K562 (cell line): ENCODE measurements around the gene FCRLA. TPM values are rescaled to one million over a fixed set of nuclear protein-coding genes. Genes with fewer than 3 reads are reported as not detected.

Experiments used
- ATAC-seq: fragments of 200-7000 bp; cut with Tn5 transposase; 3 replicates; pipeline ENCODE4 v1.9.1; 2020; ENCODE audit warnings: moderate library complexity
- BruUV-seq: library from RNA; stranded (reverse); fragments of 400-500 nt; replicated peaks from 2 replicates; lab custom pipeline; 2021; lab: Mats Ljungman, UMichigan
- CTCF ChIA-PET: fragments of 300-600 bp; formaldehyde crosslinking; extraction: SDS; loops from one replicate; lab custom pipeline; 2021; ENCODE audit warnings: low intra/inter-chr PET ratio; lab: Yijun Ruan, JAX
- POLR2A ChIA-PET: fragments of 300-600, 350-650 bp; sonication (Branson Sonifier 250); formaldehyde crosslinking; extraction: SDS; loops from one replicate; lab custom pipeline; 2021; ENCODE audit warnings: antibody characterized with exemption, inconsistent platforms; lab: Yijun Ruan, JAX
- DNase-seq, 4 experiments: peaks; one replicate each; pipeline versions ENCODE4 v3.0.0 to v3.0.0-alpha.2; 2011 to 2018; ENCODE audit warnings: low spot score in 3 of 4, mixed read lengths in 3 of 4; ENCODE audit errors: extremely low read depth in 1 of 4
- FAIRE-seq: peaks from 2 replicates; lab custom pipeline; 2011; peaks lifted over from hg19 to GRCh38; lab: Jason Lieb, UNC
- H2AFZ ChIP-seq: 2 replicates; pipeline ENCODE4 v1.6.0; 2011; ENCODE audit warnings: low read depth, low read length, control low read depth, inconsistent platforms
- H3K27ac ChIP-seq: fragments of 200-600 bp; 3 replicates; pipeline ENCODE4 v1.8.0; 2011; ENCODE audit warnings: low read depth, mild to moderate bottlenecking, control low read depth, inconsistent platforms, low read length, moderate library complexity, mixed read lengths; ENCODE audit errors: extremely low read depth
- H3K27me3 ChIP-seq, 2 experiments: fragments of 300-600 bp in 1 of 2; 2 replicates in 1 of 2; 3 replicates in 1 of 2; pipeline versions ENCODE4 v1.6.0 to v1.8.0; 2011; ENCODE audit warnings: inconsistent platforms in 2 of 2, low read length in 2 of 2, mild to moderate bottlenecking in 1 of 2, mixed read lengths in 1 of 2, moderate library complexity in 1 of 2; ENCODE audit not compliant: control insufficient read depth in 2 of 2, insufficient read depth in 2 of 2
- H3K36me3 ChIP-seq: fragments of 300-600 bp; 3 replicates; pipeline ENCODE4 v1.8.0; 2011; ENCODE audit warnings: mild to moderate bottlenecking, low read length, inconsistent platforms; ENCODE audit not compliant: control insufficient read depth, insufficient read depth
- H3K4me1 ChIP-seq, 2 experiments: fragments of 200-600 bp in 1 of 2; replicated peaks in 1 of 2; 2 replicates in 1 of 2; 3 replicates in 1 of 2; pipeline versions ENCODE4 v1.5.1 to v1.8.0; 2011; ENCODE audit warnings: inconsistent platforms in 2 of 2, low read length in 2 of 2, mild to moderate bottlenecking in 1 of 2, mixed read lengths in 1 of 2, moderate library complexity in 1 of 2; ENCODE audit not compliant: control insufficient read depth in 2 of 2, insufficient read depth in 2 of 2
- H3K4me2 ChIP-seq: 2 replicates; pipeline ENCODE4 v1.6.1; 2011; ENCODE audit warnings: low read length, control low read depth, inconsistent platforms, mixed read lengths; ENCODE audit not compliant: insufficient read depth
- H3K4me3 ChIP-seq: fragments of 200-600 bp; sonication (generic), shearing (Covaris generic); 2 replicates; pipeline ENCODE4 v1.5.1; 2016; ENCODE audit warnings: control low read depth, inconsistent platforms
- H3K79me2 ChIP-seq: fragments of 200-600 bp; 3 replicates; pipeline ENCODE4 v1.8.0; 2011; ENCODE audit warnings: low read length, inconsistent platforms; ENCODE audit not compliant: control insufficient read depth, insufficient read depth
- H3K9ac ChIP-seq, 2 experiments: 2 replicates each; pipeline versions ENCODE4 v1.6.0 to v1.6.1; 2011; ENCODE audit warnings: low read depth in 2 of 2, low read length in 2 of 2, control low read depth in 1 of 2, inconsistent platforms in 1 of 2, mild to moderate bottlenecking in 1 of 2, mixed read lengths in 1 of 2; ENCODE audit not compliant: insufficient read depth in 1 of 2
- H3K9me1 ChIP-seq: one replicate; pipeline ENCODE4 v1.6.0; 2011; ENCODE audit warnings: inconsistent platforms, mild to moderate bottlenecking, low read length, moderate library complexity; ENCODE audit not compliant: control insufficient read depth, insufficient read depth
- H3K9me3 ChIP-seq: replicated peaks from 2 replicates; pipeline ENCODE4 v1.5.1; 2011; ENCODE audit warnings: low read depth, low read length, inconsistent platforms; ENCODE audit not compliant: control insufficient read depth, insufficient read depth
- H4K20me1 ChIP-seq: replicated peaks from 2 replicates; pipeline ENCODE4 v1.6.1; 2011; ENCODE audit warnings: low read length, inconsistent platforms, mixed read lengths; ENCODE audit not compliant: control insufficient read depth, insufficient read depth
- ARID1B ChIP-seq: fragments of 450-650 bp; IDR thresholded peaks from 2 replicates; pipeline ENCODE4 v1.6.1; 2016; ENCODE audit warnings: antibody characterized with exemption, mild to moderate bottlenecking, inconsistent platforms
- ATF3 ChIP-seq, 2 experiments: fragments of 450-650 bp in 1 of 2; sonication (generic) in 1 of 2; formaldehyde crosslinking in 1 of 2; IDR thresholded peaks in 1 of 2; conservative IDR thresholded peaks in 1 of 2; 2 replicates each; pipeline versions ENCODE4 v1.6.1 to v1.8.1; 2016 to 2023; ENCODE audit warnings: mild to moderate bottlenecking in 2 of 2, moderate library complexity in 2 of 2, inconsistent platforms in 1 of 2, missing genetic modification reagents in 1 of 2
- DPF2 ChIP-seq: fragments of 450-650 bp; IDR thresholded peaks from 2 replicates; pipeline ENCODE4 v1.6.1; 2016
- GATAD2B ChIP-seq: fragments of 450-650 bp; IDR thresholded peaks from 2 replicates; pipeline ENCODE4 v1.6.1; 2017; ENCODE audit warnings: mild to moderate bottlenecking, borderline replicate concordance
- HMBOX1 ChIP-seq: sonication (generic); IDR thresholded peaks from 2 replicates; pipeline ENCODE4 v1.6.1; 2016
- LARP7 ChIP-seq: fragments of 450-650 bp; IDR thresholded peaks from 2 replicates; pipeline ENCODE4 v1.6.1; 2016
- MLX ChIP-seq, 2 experiments: fragments of 450-650 bp in 1 of 2; sonication (generic) in 1 of 2; formaldehyde crosslinking; conservative IDR thresholded peaks; 2 replicates each; pipeline versions ENCODE4 v1.4.0 to v1.8.1; 2020 to 2022; ENCODE audit warnings: mild to moderate bottlenecking in 1 of 2, missing genetic modification reagents in 1 of 2
- PKNOX1 ChIP-seq: fragments of 450-650 bp; IDR thresholded peaks from 2 replicates; pipeline ENCODE4 v1.6.1; 2016
- POLR3A ChIP-seq: IDR thresholded peaks from 2 replicates; pipeline ENCODE4 v1.6.1; 2011; ENCODE audit warnings: borderline replicate concordance, mild to moderate bottlenecking, moderate library complexity; ENCODE audit not compliant: insufficient read length, insufficient read depth; ENCODE audit errors: extremely low read depth
- RFX5 ChIP-seq: IDR thresholded peaks from 2 replicates; pipeline ENCODE4 v1.6.1; 2011; ENCODE audit warnings: low read depth, mild to moderate bottlenecking, improper control_type of control experiment, low read length
- SMAD2 ChIP-seq: fragments of 150-350 bp; IDR thresholded peaks from 2 replicates; pipeline ENCODE4 v1.6.1; 2014; ENCODE audit warnings: low read depth, mild to moderate bottlenecking, low read length
- TCF7L2 ChIP-seq: fragments of 150-350 bp; IDR thresholded peaks from 2 replicates; pipeline ENCODE4 v1.6.1; 2016; ENCODE audit warnings: low read depth, mild to moderate bottlenecking, low read length, moderate library complexity
- WGBS: fragments of 100-300 bp; shearing (Covaris generic); methylation state at CpG from one replicate; pipeline ENCODE4 v1.1.6; 2016; ENCODE audit warnings: low coverage, mixed read lengths; ENCODE audit not compliant: insufficient coverage; ENCODE audit errors: missing lambda C conversion rate; 5-methylcytosine and 5-hydroxymethylcytosine counted together
- in situ Hi-C: fragments of 300-500 bp; cut with MboI; formaldehyde crosslinking; loops from 4 replicates; pipeline ENCODE4 v1.15.0; 2018; ENCODE audit warnings: inconsistent platforms, mixed read lengths
- intact Hi-C: fragments of 100-400 bp; cut with micrococcal nuclease; formaldehyde crosslinking; loops from 2 replicates; pipeline ENCODE4 v1.14.2; 2022
- polyA plus RNA-seq, 8 experiments: library from polyadenylated mRNA; depleted of rRNA in 4 of 8; stranded (reverse) in 5 of 8; unstranded in 3 of 8; fragments of >200 nt; fragmentation: Nextera tagmentation in 2 of 8; fragmentation: Illumina TruSeq in 1 of 8; extraction: Ambion mirVana in 2 of 8; extraction: Trizol in 1 of 8; gene quantifications; 2 replicates each; pipeline versions ENCODE4 v1.2.1 to v1.2.3, GENCODE V29; 2011 to 2014; ENCODE audit warnings: inconsistent platforms in 1 of 8, missing spikeins in 1 of 8
- total RNA-seq, 7 experiments: library from RNA; depleted of rRNA in 6 of 7; stranded (reverse); fragments of >200 nt in 6 of 7; fragmentation: Illumina TruSeq in 2 of 7; extraction: Trizol in 2 of 7; gene quantifications; 2 replicates each; pipeline versions ENCODE4 v1.2.1 to v1.2.3, GENCODE V29; 2011 to 2021; ENCODE audit warnings: low replicate concordance in 1 of 7
- TF ChIP-seq, protein P1 (sequence below): fragments of 450-650 bp; IDR thresholded peaks from 2 replicates; pipeline ENCODE4 v1.6.1; 2016; ENCODE audit warnings: antibody characterized with exemption
- TF ChIP-seq, protein P2 (sequence below): fragments of 250-450 bp; sonication (Bioruptor Pico); IDR thresholded peaks from 2 replicates; pipeline ENCODE4 v1.5.1; 2021; ENCODE audit warnings: mild to moderate bottlenecking

Gene FCRLA
- total and polyA plus RNA-seq, 9 of the 15 experiments (the other 6 are each of a cell fraction or from before 2014, with no cell fraction given), result 0.09 to 0.84 (median 0.44) TPM

GRCh38 chr1:161721738-161722343, 14.8 kb downstream of the FCRLA start:
- ChIA-PET CTCF (interaction anchor here (1.2 kb wide), 1 partner anchor 12 kb away, joined by 3 read pairs; no protein-coding TSS in a partner anchor), POLR2A (interaction anchor here (0.7 to 1.7 kb wide), 4 partner anchors 10 to 216 kb away, joined by 3 to 4 read pairs (median 4); partner anchors contain the start of genes FCGR2A and FCRLA)
- Histone ChIP-seq H3K27ac (peak overlapping the region; percentile 70), H3K4me1 (peaks cover 38 to 45% of the 10 kb centered on the region in 2 experiments), H3K4me2 (peak overlapping the region; percentile 28), H3K36me3 (no peaks in the 10 kb centered on the region), H3K9me3 (no peaks in the 10 kb centered on the region), H2AFZ (peak overlapping the region; percentile 75), H4K20me1 (no peaks in the 10 kb centered on the region), H3K27me3 (no peaks in the 10 kb centered on the region), H3K9me1 (no peaks in the 10 kb centered on the region), H3K79me2 (peaks cover 14% of the 10 kb centered on the region), H3K9ac (peak overlapping the region; percentile 18 to 30; a peak in 3 of 4 replicates), H3K4me3 (no peak overlapping the region)
- ATAC-seq, result peak; percentile 68
- peak; percentile 95 for FAIRE-seq
- peak; percentile 67 to 88 (median 74) for DNase-seq
- 4% methylated on average over 8 of the region's 8 CpGs for WGBS
- no TSS peak for BruUV-seq
- in situ Hi-C loops, result no loop called here
- intact Hi-C loops, result loop anchor here (2.0 kb wide), 1 partner anchor 15 kb away; the partner anchor contains the start of gene FCRLA
- TF ChIP-seq GATAD2B (no peak), LARP7 (peak; percentile 68; the same call in 1 of the 2 replicates), ARID1B (peak; percentile 92), POLR3A (no peak), RFX5 (no peak), DPF2 (peak; percentile 98), HMBOX1 (peak; percentile 82), TCF7L2 (no peak), ATF3 (IDR thresholded peaks at IDR 0.05) (peak; percentile 97), ATF3 (CRISPR knock-in tag; conservative IDR thresholded peaks at IDR 0.05) (peak; percentile 79), PKNOX1 (peak; percentile 77), MLX (CRISPR knock-in tag; conservative IDR thresholded peaks at IDR 0.05) (no peak), SMAD2 (no peak)
- TF ChIP-seq, protein P1, sequence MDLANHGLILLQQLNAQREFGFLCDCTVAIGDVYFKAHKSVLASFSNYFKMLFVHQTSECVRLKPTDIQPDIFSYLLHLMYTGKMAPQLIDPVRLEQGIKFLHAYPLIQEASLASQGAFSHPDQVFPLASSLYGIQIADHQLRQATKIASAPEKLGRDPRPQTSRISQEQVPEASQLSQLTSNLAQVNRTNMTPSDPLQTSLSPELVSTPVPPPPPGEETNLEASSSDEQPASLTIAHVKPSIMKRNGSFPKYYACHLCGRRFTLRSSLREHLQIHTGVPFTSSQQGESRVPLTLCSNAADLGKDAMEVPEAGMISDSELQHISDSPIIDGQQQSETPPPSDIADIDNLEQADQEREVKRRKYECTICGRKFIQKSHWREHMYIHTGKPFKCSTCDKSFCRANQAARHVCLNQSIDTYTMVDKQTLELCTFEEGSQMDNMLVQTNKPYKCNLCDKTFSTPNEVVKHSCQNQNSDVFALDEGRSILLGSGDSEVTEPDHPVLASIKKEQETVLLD, result peak; percentile 69; the same call in 1 of the 2 replicates
- TF ChIP-seq, protein P2, sequence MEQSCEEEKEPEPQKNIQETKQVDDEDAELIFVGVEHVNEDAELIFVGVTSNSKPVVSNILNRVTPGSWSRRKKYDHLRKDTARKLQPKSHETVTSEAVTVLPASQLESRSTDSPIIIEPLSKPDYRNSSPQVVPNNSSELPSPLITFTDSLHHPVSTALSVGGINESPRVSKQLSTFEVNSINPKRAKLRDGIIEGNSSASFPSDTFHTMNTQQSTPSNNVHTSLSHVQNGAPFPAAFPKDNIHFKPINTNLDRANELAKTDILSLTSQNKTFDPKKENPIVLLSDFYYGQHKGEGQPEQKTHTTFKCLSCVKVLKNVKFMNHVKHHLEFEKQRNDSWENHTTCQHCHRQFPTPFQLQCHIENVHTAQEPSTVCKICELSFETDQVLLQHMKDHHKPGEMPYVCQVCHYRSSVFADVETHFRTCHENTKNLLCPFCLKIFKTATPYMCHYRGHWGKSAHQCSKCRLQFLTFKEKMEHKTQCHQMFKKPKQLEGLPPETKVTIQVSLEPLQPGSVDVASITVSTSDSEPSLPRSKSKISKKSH, result no peak
